LNCaP clone FGC (cell line): ENCODE data around the gene CENPB.

ENCODE experiments used
- DNase-seq: peaks from one replicate; pipeline ENCODE4 v3.0.0-alpha.2; 2011; ENCODE audit warnings: low read depth
- H3K4me3 ChIP-seq: 2 replicates; pipeline ENCODE4 v1.5.1; 2011; ENCODE audit warnings: mild to moderate bottlenecking, low read depth, low read length, control low read depth
- CTCF ChIP-seq: IDR thresholded peaks from 2 replicates; pipeline ENCODE4 v1.5.1; 2012; ENCODE audit warnings: mild to moderate bottlenecking; ENCODE audit not compliant: control insufficient read depth, insufficient read depth; ENCODE audit errors: extremely low read depth

Gene CENPB

GRCh38 chr20:3739926-3740451, 46.6 kb downstream of the CENPB start:
- TF ChIP-seq CTCF, result no peak
- no peak for DNase-seq
- H3K4me3 ChIP-seq, result no peak overlapping the region

GRCh38 chr20:3739054-3739925, 47.2 kb downstream of the CENPB start:
- TF ChIP-seq CTCF, result no peak
- no peak for DNase-seq
- no peak overlapping the region for H3K4me3 ChIP-seq

- DNase-seq, result no peak
Measured at GRCh38 chr20:3738111-3739053, 48.2 kb downstream of the CENPB start.

DNA sequence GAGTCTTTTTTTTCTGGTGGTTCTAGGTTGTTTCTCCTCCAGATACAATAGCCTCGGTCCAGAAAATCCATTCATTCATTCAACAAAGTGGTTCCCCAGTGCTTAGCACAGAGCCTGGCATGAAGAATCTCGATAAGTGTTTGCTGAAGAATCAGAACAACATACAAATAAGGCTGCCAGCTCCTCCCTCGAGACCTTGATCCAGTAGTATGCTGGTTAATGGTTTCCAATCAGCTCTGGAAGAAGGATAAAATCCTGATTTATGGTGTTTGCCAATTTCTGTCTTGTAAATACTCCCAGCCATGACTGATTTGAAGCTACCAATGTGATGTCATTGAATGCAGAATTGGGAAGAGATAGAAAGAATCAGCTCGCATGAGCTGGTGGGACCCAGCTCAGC, 50.8 kb downstream of the CENPB start:
- no peak for TF ChIP-seq CTCF
- H3K4me3 ChIP-seq, result no peak overlapping the region
- DNase-seq, result no peak

More at GRCh38 chr20:3738111-3739053, 48.2 kb downstream of the CENPB start:
- H3K4me3 ChIP-seq, result no peak overlapping the region
- TF ChIP-seq CTCF, result no peak

- TF ChIP-seq CTCF, result no peak
- H3K4me3 ChIP-seq, result no peak overlapping the region
- DNase-seq, result no peak
Measured at GRCh38 chr20:3734111-3734843, 52.3 kb downstream of the CENPB start.
